ENCODE measurements around the gene SNORC.
A peak's percentile ranks its signal among the peaks of the same experiment; 100 is the strongest.
"Not testable (repeated sequence)": the region's sequence is repeated elsewhere in the genome, so short reads cannot be mapped to it uniquely, and the experiment has no call there.

The SNORC gene

GRCh38 chr2:232897598-232898408 is 27.7 kb downstream of the SNORC start:
- no peak for DNase-seq

- no peak for DNase-seq
Observed at GRCh38 chr2:232898592-232899543, 28.8 kb downstream of the SNORC start.

- DNase-seq, result peak; percentile 4 to 25
Observed at GRCh38 chr2:232900811-232901735, 31.0 kb downstream of the SNORC start.

GRCh38 chr2:232901736-232902578 is 31.9 kb downstream of the SNORC start:
- DNase-seq, result peak; percentile 53 to 56

- no peak for DNase-seq
Observed at GRCh38 chr2:232903989-232904388, 33.9 kb downstream of the SNORC start.

- DNase-seq, result not testable (repeated sequence)
Observed at GRCh38 chr2:232906867-232907717, 37.0 kb downstream of the SNORC start.

- not testable (repeated sequence) for DNase-seq
Observed at GRCh38 chr2:232907718-232908085, 37.6 kb downstream of the SNORC start.

- no peak for DNase-seq
Observed at GRCh38 chr2:232908695-232909094, 38.6 kb downstream of the SNORC start.

- DNase-seq, result no peak
Observed at GRCh38 chr2:232910376-232910775, 40.3 kb downstream of the SNORC start.

GRCh38 chr2:232911712-232912277 is 41.7 kb downstream of the SNORC start:
- no peak for DNase-seq

- no peak for DNase-seq
Observed at GRCh38 chr2:232913903-232914302, 43.8 kb downstream of the SNORC start.

- DNase-seq, result no peak
Observed at GRCh38 chr2:232919141-232919540, 49.1 kb downstream of the SNORC start.

GRCh38 chr2:232920055-232920454 is 50.0 kb downstream of the SNORC start:
- DNase-seq, result no peak

- DNase-seq, result no peak
Observed at GRCh38 chr2:232920760-232921159, 50.7 kb downstream of the SNORC start.

GRCh38 chr2:232924433-232924832 is 54.4 kb downstream of the SNORC start:
- no peak for DNase-seq

- DNase-seq, result no peak
Observed at GRCh38 chr2:232925153-232925820, 55.2 kb downstream of the SNORC start.

- no peak for DNase-seq
Observed at GRCh38 chr2:232925821-232926156, 55.7 kb downstream of the SNORC start.

GRCh38 chr2:232926431-232926939 is 56.4 kb downstream of the SNORC start:
- no peak for DNase-seq

- DNase-seq, result no peak
Observed at GRCh38 chr2:232927032-232927792, 57.1 kb downstream of the SNORC start.

Data from inflammatory macrophage treated with lipopolysaccharide for 1 hour (primary cell).